Hepatocyte (in vitro differentiated cells): ENCODE measurements around the gene E2F7. TPM values are rescaled to one million over a fixed set of nuclear protein-coding genes. Genes with fewer than 3 reads are reported as not detected.

ENCODE experiments used
- DNase-seq: peaks from one replicate; pipeline ENCODE4 v3.0.0-alpha.2; 2016; ENCODE audit warnings: low spot score
- H2AFZ ChIP-seq: fragments of 200-600 bp; sonication (generic); 2 replicates; pipeline ENCODE4 v1.6.0; 2016; ENCODE audit warnings: antibody characterized with exemption, mild to moderate bottlenecking
- H3K27ac ChIP-seq: fragments of 200-600 bp; sonication (generic); 2 replicates; pipeline ENCODE4 v1.5.1; 2016; ENCODE audit warnings: mild to moderate bottlenecking
- H3K27me3 ChIP-seq: fragments of 200-600 bp; sonication (generic); 2 replicates; pipeline ENCODE4 v1.6.1; 2016
- H3K36me3 ChIP-seq: fragments of 200-600 bp; sonication (generic); replicated peaks from 2 replicates; pipeline ENCODE4 v1.5.1; 2016; ENCODE audit warnings: low read depth; ENCODE audit not compliant: insufficient read depth
- H3K4me1 ChIP-seq: fragments of 200-600 bp; sonication (generic); 2 replicates; pipeline ENCODE4 v1.5.1; 2016; ENCODE audit warnings: mild to moderate bottlenecking, moderate library complexity; ENCODE audit not compliant: insufficient read depth
- H3K4me2 ChIP-seq: fragments of 200-600 bp; sonication (generic); 2 replicates; pipeline ENCODE4 v1.6.0; 2016
- H3K4me3 ChIP-seq: fragments of 200-600 bp; sonication (generic); 2 replicates; pipeline ENCODE4 v1.5.1; 2016; ENCODE audit warnings: mild to moderate bottlenecking
- H3K79me2 ChIP-seq: fragments of 200-600 bp; sonication (generic); 2 replicates; pipeline ENCODE4 v1.6.0; 2017; ENCODE audit warnings: mild to moderate bottlenecking
- H3K9me2 ChIP-seq: fragments of 200-600 bp; sonication (generic); replicated peaks from 2 replicates; pipeline ENCODE4 v1.6.0; 2017; ENCODE audit warnings: mild to moderate bottlenecking; ENCODE audit not compliant: insufficient read depth
- H3K9me3 ChIP-seq: fragments of 200-600 bp; sonication (generic); 2 replicates; pipeline ENCODE4 v1.5.1; 2016; ENCODE audit warnings: low read depth, mild to moderate bottlenecking
- H4K20me1 ChIP-seq: fragments of 200-600 bp; sonication (generic); 2 replicates; pipeline ENCODE4 v1.6.0; 2016; ENCODE audit warnings: mild to moderate bottlenecking; ENCODE audit not compliant: insufficient read depth, poor library complexity, severe bottlenecking
- CTCF ChIP-seq: fragments of 200-600 bp; sonication (generic); IDR thresholded peaks from 2 replicates; pipeline ENCODE4 v1.5.1; 2016; ENCODE audit warnings: antibody characterized with exemption, mild to moderate bottlenecking; ENCODE audit not compliant: poor library complexity
- EZH2 ChIP-seq: fragments of 200-600 bp; sonication (generic); IDR thresholded peaks from 2 replicates; pipeline ENCODE4 v1.6.1; 2016; ENCODE audit warnings: antibody characterized with exemption, mild to moderate bottlenecking, borderline replicate concordance
- EZH2phosphoT487 ChIP-seq: fragments of 200-600 bp; sonication (generic); IDR thresholded peaks from one replicate; pipeline ENCODE4 v1.6.1; 2018; ENCODE audit warnings: antibody characterized with exemption, mild to moderate bottlenecking, low read depth, moderate library complexity; ENCODE audit not compliant: unreplicated experiment, severe bottlenecking
- WGBS: methylation state at CpG from one replicate; pipeline ENCODE4 v1.1.6; 2016; ENCODE audit warnings: low lambda C conversion rate; ENCODE audit errors: missing lambda C conversion rate; 5-methylcytosine and 5-hydroxymethylcytosine counted together
- polyA plus RNA-seq: library from polyadenylated mRNA; unstranded; fragments of >200 nt; fragmentation: Nextera tagmentation; extraction: Ambion mirVana; gene quantifications from 2 replicates; pipeline ENCODE4 v1.2.1, GENCODE V29; 2016
- total RNA-seq: library from RNA; depleted of rRNA; stranded (reverse); fragments of >200 nt; gene quantifications from 2 replicates; pipeline ENCODE4 v1.2.3, GENCODE V29; 2014

The E2F7 gene
- total and polyA plus RNA-seq, 2 experiments from 2014 or later: 2.0 to 3.5 TPM

GRCh38 chr12:77046468-77046867, 18.9 kb downstream of the E2F7 start:
- H3K27ac ChIP-seq: no peak overlapping the region

GRCh38 chr12:77045183-77045582, 20.2 kb downstream of the E2F7 start:
- Histone ChIP-seq H3K4me2 (no peak overlapping the region), H2AFZ (no peak overlapping the region), H3K9me2 (no peaks in the 10 kb centered on the region), H3K36me3 (no peaks in the 10 kb centered on the region), H3K79me2 (no peaks in the 10 kb centered on the region), H3K9me3 (no peaks in the 10 kb centered on the region), H3K4me1 (no peaks in the 10 kb centered on the region), H3K27ac (no peak overlapping the region), H4K20me1 (no peaks in the 10 kb centered on the region), H3K4me3 (no peak overlapping the region), H3K27me3 (no peaks in the 10 kb centered on the region)
- WGBS: 76% methylated on average over 6 of the region's 6 CpGs
- no peak for DNase-seq
- TF ChIP-seq EZH2phosphoT487 (no peak), CTCF (no peak), EZH2 (no peak)

More at GRCh38 chr12:77046468-77046867, 18.9 kb downstream of the E2F7 start:
- H3K27me3 ChIP-seq: no peaks in the 10 kb centered on the region
- H3K9me2 ChIP-seq: no peaks in the 10 kb centered on the region
- DNase-seq: no peak
- H2AFZ ChIP-seq: no peak overlapping the region
- TF ChIP-seq EZH2phosphoT487 (no peak), CTCF (no peak), EZH2 (no peak)
- H3K4me3 ChIP-seq: no peak overlapping the region
- H3K4me1 ChIP-seq: no peaks in the 10 kb centered on the region
- no peaks in the 10 kb centered on the region for H3K9me3 ChIP-seq
- no peaks in the 10 kb centered on the region for H3K36me3 ChIP-seq
- H3K4me2 ChIP-seq: no peak overlapping the region
- 96% methylated on average over 5 of the region's 5 CpGs for WGBS
- H4K20me1 ChIP-seq: no peaks in the 10 kb centered on the region
- H3K79me2 ChIP-seq: no peaks in the 10 kb centered on the region

GRCh38 chr12:77044721-77045120, 20.6 kb downstream of the E2F7 start:
- no peak overlapping the region for H3K4me3 ChIP-seq
- no peaks in the 10 kb centered on the region for H3K9me2 ChIP-seq
- H3K36me3 ChIP-seq: no peaks in the 10 kb centered on the region
- no peaks in the 10 kb centered on the region for H4K20me1 ChIP-seq
- H3K4me2 ChIP-seq: no peak overlapping the region
- no peak for DNase-seq
- H3K4me1 ChIP-seq: no peaks in the 10 kb centered on the region
- H3K27ac ChIP-seq: no peak overlapping the region
- no peaks in the 10 kb centered on the region for H3K27me3 ChIP-seq
- no peaks in the 10 kb centered on the region for H3K9me3 ChIP-seq
- 62% methylated on average over 2 of the region's 2 CpGs for WGBS
- H3K79me2 ChIP-seq: no peaks in the 10 kb centered on the region
- H2AFZ ChIP-seq: no peak overlapping the region
- TF ChIP-seq CTCF (no peak), EZH2 (no peak), EZH2phosphoT487 (no peak)

GRCh38 chr12:77042833-77043232, 22.5 kb downstream of the E2F7 start:
- H4K20me1 ChIP-seq: no peaks in the 10 kb centered on the region
- no peaks in the 10 kb centered on the region for H3K9me2 ChIP-seq
- TF ChIP-seq EZH2phosphoT487 (no peak), EZH2 (no peak), CTCF (no peak)
- no peak overlapping the region for H2AFZ ChIP-seq
- no peak overlapping the region for H3K27ac ChIP-seq
- H3K27me3 ChIP-seq: no peaks in the 10 kb centered on the region
- no peak for DNase-seq
- whole genome bisulfite sequencing: 94% methylated on average over 8 of the region's 8 CpGs
- H3K4me3 ChIP-seq: no peak overlapping the region
- H3K9me3 ChIP-seq: no peaks in the 10 kb centered on the region
- H3K4me2 ChIP-seq: no peak overlapping the region
- H3K79me2 ChIP-seq: no peaks in the 10 kb centered on the region
- no peaks in the 10 kb centered on the region for H3K36me3 ChIP-seq
- no peaks in the 10 kb centered on the region for H3K4me1 ChIP-seq
